Measurements from ENCODE around the gene SLC46A2.

- TF ChIP-seq CTCF (IDR thresholded peaks at IDR 0.05) (no peak), POLR2AphosphoS5 (IDR thresholded peaks at IDR 0.05) (no peak), POLR2A (IDR thresholded peaks at IDR 0.05) (no peak), EP300 (IDR thresholded peaks at IDR 0.05; ENCODE audit: low read depth) (no peak)
These were observed 26.9 kb downstream of the SLC46A2 start for GRCh38 chr9:112863746-112864145.

Measured in transverse colon (tissue), 4 donors.